HG02885 (cell line): Measurements from ENCODE around the gene IGF1R.

Experiments used
- ATAC-seq: cut with Tn5 transposase; IDR thresholded peaks from one replicate; pipeline ENCODE4 v1.9.1; 2021; ENCODE audit warnings: mild to moderate bottlenecking; ENCODE audit not compliant: unreplicated experiment, poor library complexity

IGF1R gene

GRCh38 chr15:98923171-98923570 lies 274.8 kb downstream of the IGF1R start:
- ATAC-seq: no peak

- ATAC-seq: no peak
Measured at GRCh38 chr15:98923579-98923978, 275.2 kb downstream of the IGF1R start.

- no peak for ATAC-seq
Measured at GRCh38 chr15:98924401-98925049, 276.2 kb downstream of the IGF1R start.

GRCh38 chr15:98926236-98926635 lies 277.9 kb downstream of the IGF1R start:
- ATAC-seq: no peak

- ATAC-seq: no peak
Measured at GRCh38 chr15:98927022-98927421, 278.7 kb downstream of the IGF1R start.

- ATAC-seq: no peak
Measured at GRCh38 chr15:98927996-98928395, 279.7 kb downstream of the IGF1R start.

GRCh38 chr15:98930576-98930975 lies 282.2 kb downstream of the IGF1R start:
- no peak for ATAC-seq

- ATAC-seq: no peak
Measured at GRCh38 chr15:98931004-98931403, 282.7 kb downstream of the IGF1R start.

GRCh38 chr15:98933406-98933805 lies 285.1 kb downstream of the IGF1R start:
- ATAC-seq: no peak

GRCh38 chr15:98935736-98936135 lies 287.4 kb downstream of the IGF1R start:
- ATAC-seq: no peak

- ATAC-seq: peak; percentile 85
Measured at GRCh38 chr15:98937413-98938104, 289.2 kb downstream of the IGF1R start.

- peak; percentile 56 for ATAC-seq
Measured at GRCh38 chr15:98938105-98938417, 289.7 kb downstream of the IGF1R start.

- no peak for ATAC-seq
Measured at GRCh38 chr15:98938799-98939198, 290.5 kb downstream of the IGF1R start.

GRCh38 chr15:98939311-98940080 lies 291.2 kb downstream of the IGF1R start:
- no peak for ATAC-seq

- no peak for ATAC-seq
Measured at GRCh38 chr15:98941595-98942255, 293.4 kb downstream of the IGF1R start.

- ATAC-seq: no peak
Measured at GRCh38 chr15:98942431-98942830, 294.1 kb downstream of the IGF1R start.

- no peak for ATAC-seq
Measured at GRCh38 chr15:98943051-98943508, 294.7 kb downstream of the IGF1R start.

- ATAC-seq: no peak
Measured at GRCh38 chr15:98943601-98944151, 295.3 kb downstream of the IGF1R start.

GRCh38 chr15:98946301-98947255 lies 298.2 kb downstream of the IGF1R start:
- ATAC-seq: no peak
